Activated B cell treated with CpG ODN at 0.5 μM for 24 hours (primary cell): ENCODE measurements around the gene ZNF322. TPM values are rescaled to one million over a fixed set of nuclear protein-coding genes. Genes with fewer than 3 reads are reported as not detected.
"Not testable (repeated sequence)": the region's sequence is repeated elsewhere in the genome, so short reads cannot be mapped to it uniquely, and the experiment has no call there.

ENCODE experiments used
- ATAC-seq: fragments of 200-7000 bp; cut with Tn5 transposase; one replicate; pipeline ENCODE4 v1.10.0; 2021; ENCODE audit warnings: low read depth, mild to moderate bottlenecking, moderate library complexity
- CTCF ChIA-PET: fragments of 350-600 bp; sonication (Branson Sonifier 250); formaldehyde crosslinking; loops from one replicate; lab custom pipeline; 2021; ENCODE audit warnings: antibody characterized with exemption; lab: Charles Lee
- POLR2A ChIA-PET: fragments of 350-600 bp; sonication (Branson Sonifier 250); formaldehyde crosslinking; loops from one replicate; lab custom pipeline; 2021; ENCODE audit warnings: antibody characterized with exemption; lab: Charles Lee
- DNase-seq: peaks from one replicate; pipeline ENCODE4 v3.0.0; 2022
- H3K27ac Mint-ChIP-seq: one replicate; pipeline ENCODE4 v1.8.0; 2020; ENCODE audit warnings: mixed read lengths
- H3K27me3 Mint-ChIP-seq: one replicate; pipeline ENCODE4 v1.8.0; 2021; ENCODE audit warnings: mixed read lengths
- H3K36me3 Mint-ChIP-seq: one replicate; pipeline ENCODE4 v1.8.0; 2021; ENCODE audit warnings: low read depth, mixed read lengths
- H3K4me1 Mint-ChIP-seq: one replicate; pipeline ENCODE4 v1.8.0; 2021; ENCODE audit warnings: mixed read lengths
- H3K4me3 Mint-ChIP-seq: one replicate; pipeline ENCODE4 v1.8.0; 2020; ENCODE audit warnings: mild to moderate bottlenecking, mixed read lengths
- H3K9me3 Mint-ChIP-seq: one replicate; pipeline ENCODE4 v1.8.0; 2020; ENCODE audit warnings: mixed read lengths
- intact Hi-C: fragments of 100-400 bp; cut with micrococcal nuclease; formaldehyde crosslinking; loops from one replicate; pipeline ENCODE4 v1.15.1; 2024
- total RNA-seq: library from RNA; stranded (reverse); gene quantifications from 2 replicates; pipeline ENCODE4 v1.2.3, GENCODE V29; 2022
- TF ChIP-seq, protein P1 (sequence below): fragments of 200-600 bp; IDR thresholded peaks from one replicate; pipeline ENCODE4 v1.8.0; 2022; ENCODE audit warnings: antibody characterized with exemption, mild to moderate bottlenecking

The ZNF322 gene, protein sequence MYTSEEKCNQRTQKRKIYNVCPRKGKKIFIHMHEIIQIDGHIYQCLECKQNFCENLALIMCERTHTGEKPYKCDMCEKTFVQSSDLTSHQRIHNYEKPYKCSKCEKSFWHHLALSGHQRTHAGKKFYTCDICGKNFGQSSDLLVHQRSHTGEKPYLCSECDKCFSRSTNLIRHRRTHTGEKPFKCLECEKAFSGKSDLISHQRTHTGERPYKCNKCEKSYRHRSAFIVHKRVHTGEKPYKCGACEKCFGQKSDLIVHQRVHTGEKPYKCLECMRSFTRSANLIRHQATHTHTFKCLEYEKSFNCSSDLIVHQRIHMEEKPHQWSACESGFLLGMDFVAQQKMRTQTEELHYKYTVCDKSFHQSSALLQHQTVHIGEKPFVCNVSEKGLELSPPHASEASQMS
- 18.9 and 20.4 TPM in 2 replicates for total RNA-seq

DNA sequence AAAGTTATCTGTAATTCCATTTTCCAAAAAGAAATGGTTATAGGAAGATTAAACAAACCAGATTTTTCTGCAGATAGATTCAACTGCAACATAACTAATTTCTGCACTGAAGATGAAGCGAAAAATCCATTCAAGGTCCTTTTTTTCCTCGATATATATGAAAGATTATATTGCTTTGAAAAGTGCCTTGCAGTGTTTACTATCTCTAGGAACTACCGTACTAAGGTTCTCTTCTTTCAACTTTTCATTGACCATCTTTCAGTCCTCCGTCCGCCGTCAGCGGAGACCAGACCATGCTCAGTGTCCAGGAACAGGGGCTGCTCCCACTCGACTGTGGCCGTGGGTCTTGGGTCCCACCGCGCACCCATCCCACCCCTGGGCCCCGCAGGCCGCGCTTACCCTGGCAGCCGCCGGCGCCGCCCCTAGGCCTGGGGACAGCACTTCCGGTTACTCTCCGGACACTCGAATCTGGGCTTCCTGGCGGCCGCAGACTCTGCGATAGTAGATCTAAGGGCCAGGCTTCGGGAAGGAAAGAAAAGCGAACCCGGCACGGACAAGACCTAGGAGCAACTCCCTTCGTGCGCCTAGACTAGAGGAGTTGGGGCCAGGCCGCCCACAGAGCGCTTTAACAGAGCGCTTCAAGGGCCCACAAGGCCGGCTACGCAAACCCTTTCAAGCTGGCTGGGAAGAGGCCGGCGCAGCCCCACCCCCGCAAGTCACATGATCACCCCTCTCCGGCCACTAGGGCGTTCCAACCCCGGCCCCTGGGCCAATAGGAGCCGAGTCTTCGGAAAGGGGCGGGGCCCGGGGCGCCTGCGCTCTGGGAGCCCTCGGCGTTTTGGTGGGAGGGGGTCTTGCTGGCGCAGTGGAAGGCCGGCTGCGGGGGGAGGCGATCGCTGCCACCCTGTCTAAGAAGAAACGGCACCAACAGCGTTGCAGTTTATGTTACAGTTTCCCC lies at the start of gene ZNF322:
Gene ZNF322, minus strand, starts transcription at position 705 of the 958 bp plus-strand sequence. CDS start 21,193 bp downstream, outside the sequence.
- intact Hi-C loops = no loop called here
- Mint-ChIP-seq H3K4me3 (peak within 1 kb of the TSS; percentile 88), H3K36me3 (peaks cover 28% of the 10 kb centered on the region), H3K9me3 (no peaks in the 10 kb centered on the region), H3K27ac (peak within 1 kb of the TSS; percentile 38), H3K27me3 (peaks cover 23% of the 10 kb centered on the region), H3K4me1 (peaks cover 26% of the 10 kb centered on the region)
- DNase-seq (peak; percentile 92), ATAC-seq (peak; percentile 100)
- POLR2A ChIA-PET = no interaction called here
- CTCF ChIA-PET = no interaction called here
- TF ChIP-seq, protein P1, sequence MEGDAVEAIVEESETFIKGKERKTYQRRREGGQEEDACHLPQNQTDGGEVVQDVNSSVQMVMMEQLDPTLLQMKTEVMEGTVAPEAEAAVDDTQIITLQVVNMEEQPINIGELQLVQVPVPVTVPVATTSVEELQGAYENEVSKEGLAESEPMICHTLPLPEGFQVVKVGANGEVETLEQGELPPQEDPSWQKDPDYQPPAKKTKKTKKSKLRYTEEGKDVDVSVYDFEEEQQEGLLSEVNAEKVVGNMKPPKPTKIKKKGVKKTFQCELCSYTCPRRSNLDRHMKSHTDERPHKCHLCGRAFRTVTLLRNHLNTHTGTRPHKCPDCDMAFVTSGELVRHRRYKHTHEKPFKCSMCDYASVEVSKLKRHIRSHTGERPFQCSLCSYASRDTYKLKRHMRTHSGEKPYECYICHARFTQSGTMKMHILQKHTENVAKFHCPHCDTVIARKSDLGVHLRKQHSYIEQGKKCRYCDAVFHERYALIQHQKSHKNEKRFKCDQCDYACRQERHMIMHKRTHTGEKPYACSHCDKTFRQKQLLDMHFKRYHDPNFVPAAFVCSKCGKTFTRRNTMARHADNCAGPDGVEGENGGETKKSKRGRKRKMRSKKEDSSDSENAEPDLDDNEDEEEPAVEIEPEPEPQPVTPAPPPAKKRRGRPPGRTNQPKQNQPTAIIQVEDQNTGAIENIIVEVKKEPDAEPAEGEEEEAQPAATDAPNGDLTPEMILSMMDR = no peak

DNA sequence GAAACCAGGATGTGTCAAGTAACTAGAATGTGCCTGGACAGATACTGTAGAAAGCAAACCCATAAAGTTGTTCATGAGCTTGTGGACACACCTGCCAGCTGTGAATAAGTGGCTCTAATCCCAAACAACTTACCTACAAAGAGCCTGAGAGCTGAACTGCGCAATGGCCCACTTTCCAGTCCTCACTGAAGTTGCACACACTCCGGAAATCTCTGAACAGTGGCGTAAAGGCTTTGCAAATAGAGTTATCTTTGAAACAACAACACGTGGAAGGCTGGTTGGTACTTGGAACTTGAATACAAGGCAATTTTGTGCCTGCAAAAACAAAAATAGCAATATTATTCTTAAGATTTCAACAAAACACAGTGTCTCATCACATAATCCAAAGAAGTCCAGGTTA lies 46.2 kb upstream of the ZNF322 start:
- POLR2A ChIA-PET, H3K4me1 Mint-ChIP-seq, intact Hi-C loops, H3K27ac Mint-ChIP-seq, CTCF ChIA-PET, H3K36me3 Mint-ChIP-seq, H3K4me3 Mint-ChIP-seq, H3K27me3 Mint-ChIP-seq, ATAC-seq, DNase-seq, H3K9me3 Mint-ChIP-seq: not testable (repeated sequence)

DNA sequence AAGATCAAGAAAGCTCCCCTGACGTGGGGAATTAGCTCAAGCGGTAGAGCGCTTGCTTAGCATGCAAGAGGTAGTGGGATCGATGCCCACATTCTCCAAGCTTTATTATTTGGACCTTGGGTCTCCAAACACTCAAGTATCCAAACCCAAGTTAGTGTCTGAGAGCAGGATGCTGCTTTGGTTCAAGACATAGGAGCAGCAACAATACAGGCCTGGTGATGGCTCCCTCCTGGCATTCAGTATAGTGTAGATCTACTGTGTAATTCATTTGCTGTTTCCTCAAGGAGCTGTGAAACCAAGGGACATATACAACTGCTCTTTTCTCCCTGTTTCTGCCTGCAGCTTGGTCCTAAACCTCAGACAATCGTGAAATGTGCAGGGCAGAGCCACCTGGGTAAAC lies 45.8 kb upstream of the ZNF322 start:
- H3K9me3 Mint-ChIP-seq, H3K4me3 Mint-ChIP-seq, POLR2A ChIA-PET, H3K36me3 Mint-ChIP-seq, H3K27ac Mint-ChIP-seq, H3K4me1 Mint-ChIP-seq, ATAC-seq, intact Hi-C loops, H3K27me3 Mint-ChIP-seq, CTCF ChIA-PET, DNase-seq: not testable (repeated sequence)

DNA sequence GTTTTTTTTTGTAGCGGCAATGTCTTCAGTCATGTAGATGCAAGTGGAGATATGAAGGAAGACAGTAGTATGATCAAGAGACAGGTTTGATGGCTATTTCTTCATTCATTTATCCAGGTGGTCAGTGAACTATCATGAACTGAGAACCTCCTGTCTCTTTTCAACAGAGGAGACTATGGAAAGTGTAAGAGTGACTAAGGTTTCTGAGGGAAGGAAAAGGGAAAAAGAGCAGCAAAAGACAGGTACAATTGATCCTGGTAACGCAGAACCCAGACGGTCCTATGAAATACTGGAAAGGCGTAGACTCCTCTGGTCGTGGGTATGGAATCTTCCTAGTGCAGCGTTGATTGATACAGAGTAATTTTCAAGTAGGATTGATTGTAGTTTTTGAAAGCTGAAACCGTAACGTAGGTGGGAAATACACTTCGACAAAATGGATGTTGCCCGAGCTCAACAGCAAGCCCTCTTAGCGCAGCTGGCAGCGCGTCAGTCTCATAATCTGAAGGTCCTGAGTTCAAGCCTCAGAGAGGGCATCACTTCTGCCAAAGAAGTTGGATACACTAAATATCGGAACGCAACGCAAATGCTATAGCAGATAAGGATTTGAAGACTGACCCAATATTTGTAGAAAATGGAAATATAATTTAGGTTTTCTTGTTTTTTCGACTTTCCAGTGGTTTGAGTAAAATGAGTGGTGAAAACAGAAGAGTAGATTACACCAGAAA lies 41.6 kb upstream of the ZNF322 start:
- H3K36me3 Mint-ChIP-seq, POLR2A ChIA-PET, ATAC-seq, H3K27ac Mint-ChIP-seq, DNase-seq, H3K4me3 Mint-ChIP-seq, H3K9me3 Mint-ChIP-seq, H3K4me1 Mint-ChIP-seq, H3K27me3 Mint-ChIP-seq, CTCF ChIA-PET, intact Hi-C loops: not testable (repeated sequence)

DNA sequence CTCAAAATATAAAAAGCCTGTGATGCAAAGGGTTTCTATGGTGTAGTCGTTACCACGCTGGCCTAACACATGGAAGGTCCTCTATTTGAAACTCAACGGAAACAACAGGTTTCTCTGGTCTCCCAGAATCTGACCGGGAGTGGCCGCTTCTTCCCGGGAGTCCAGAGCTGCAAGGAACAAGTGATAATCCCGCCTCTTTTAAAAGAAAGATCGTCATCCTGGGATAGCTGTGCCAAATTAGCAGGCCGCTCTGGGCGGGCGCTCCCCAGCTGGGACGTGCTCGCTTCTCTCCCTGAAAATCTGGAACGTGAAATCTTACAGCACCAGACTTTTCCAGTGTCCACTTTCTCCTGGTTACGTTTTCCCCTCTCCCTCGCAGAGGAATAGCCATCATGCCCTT lies 38.0 kb upstream of the ZNF322 start:
- H3K9me3 Mint-ChIP-seq, ATAC-seq, intact Hi-C loops, H3K27me3 Mint-ChIP-seq, POLR2A ChIA-PET, H3K27ac Mint-ChIP-seq, H3K36me3 Mint-ChIP-seq, H3K4me1 Mint-ChIP-seq, H3K4me3 Mint-ChIP-seq, DNase-seq, CTCF ChIA-PET: not testable (repeated sequence)

DNA sequence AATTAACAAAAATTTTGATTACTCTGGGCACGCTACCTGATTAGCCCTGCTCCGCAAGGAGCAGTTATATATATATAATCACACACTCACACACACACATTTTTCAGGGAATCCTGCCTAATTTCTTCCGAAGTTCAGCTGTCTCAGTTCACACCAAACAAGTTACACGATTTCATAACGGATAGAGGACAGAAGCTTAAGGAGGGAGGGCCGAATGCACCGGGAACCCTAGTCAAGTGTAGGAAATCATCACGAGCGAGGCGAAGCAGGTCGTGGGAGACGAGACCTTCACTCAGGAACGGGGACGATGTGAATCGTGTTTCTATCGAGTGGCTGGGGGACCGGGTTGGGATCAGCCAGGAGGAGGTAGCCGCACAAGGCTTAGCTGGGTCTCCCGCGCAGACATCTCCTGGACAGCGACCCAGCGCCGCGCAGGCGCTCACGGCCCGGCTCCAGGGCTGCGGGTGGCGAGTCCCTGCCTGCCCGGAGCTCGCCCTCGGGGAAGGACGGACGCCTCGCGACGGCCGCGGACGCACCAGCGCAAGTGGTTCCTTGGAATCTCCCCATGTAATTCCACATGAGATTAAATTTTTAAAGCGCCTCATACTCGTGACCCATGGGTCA lies 29.9 kb upstream of the ZNF322 start:
- H3K27me3 Mint-ChIP-seq, POLR2A ChIA-PET, H3K9me3 Mint-ChIP-seq, H3K4me1 Mint-ChIP-seq, H3K36me3 Mint-ChIP-seq, H3K4me3 Mint-ChIP-seq, DNase-seq, ATAC-seq, H3K27ac Mint-ChIP-seq, CTCF ChIA-PET, intact Hi-C loops: not testable (repeated sequence)

DNA sequence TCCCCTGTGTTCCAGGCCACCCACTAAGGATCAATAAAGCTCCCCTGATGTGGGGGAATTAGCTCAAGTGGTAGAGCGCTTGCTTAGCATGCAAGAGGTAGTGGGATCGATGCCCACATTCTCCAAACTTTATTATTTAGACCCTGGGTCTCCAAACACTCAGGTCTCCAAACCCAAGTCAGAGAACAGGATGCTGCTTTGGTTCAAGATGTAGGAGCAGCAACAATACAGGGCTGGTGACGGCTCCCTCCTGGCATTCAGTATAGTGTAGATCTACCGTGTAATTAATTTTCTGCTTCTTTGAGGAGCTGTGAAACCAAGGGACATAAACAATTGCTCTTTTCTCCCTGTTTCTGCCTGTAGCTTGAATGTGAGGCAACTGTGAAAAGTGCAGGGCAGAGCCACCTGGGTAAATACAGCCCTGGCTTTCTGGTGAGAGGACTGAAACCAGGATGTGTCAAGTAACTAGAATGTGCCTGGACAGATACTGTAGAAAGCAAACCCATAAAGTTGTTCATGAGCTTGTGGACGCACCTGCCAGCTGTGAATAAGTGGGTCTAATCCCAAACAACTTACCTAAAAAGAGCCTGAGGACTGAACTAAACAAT lies 23.0 kb upstream of the ZNF322 start:
- H3K4me3 Mint-ChIP-seq, DNase-seq, H3K4me1 Mint-ChIP-seq, ATAC-seq, H3K27ac Mint-ChIP-seq, H3K9me3 Mint-ChIP-seq, H3K36me3 Mint-ChIP-seq, CTCF ChIA-PET, intact Hi-C loops, H3K27me3 Mint-ChIP-seq, POLR2A ChIA-PET: not testable (repeated sequence)

DNA sequence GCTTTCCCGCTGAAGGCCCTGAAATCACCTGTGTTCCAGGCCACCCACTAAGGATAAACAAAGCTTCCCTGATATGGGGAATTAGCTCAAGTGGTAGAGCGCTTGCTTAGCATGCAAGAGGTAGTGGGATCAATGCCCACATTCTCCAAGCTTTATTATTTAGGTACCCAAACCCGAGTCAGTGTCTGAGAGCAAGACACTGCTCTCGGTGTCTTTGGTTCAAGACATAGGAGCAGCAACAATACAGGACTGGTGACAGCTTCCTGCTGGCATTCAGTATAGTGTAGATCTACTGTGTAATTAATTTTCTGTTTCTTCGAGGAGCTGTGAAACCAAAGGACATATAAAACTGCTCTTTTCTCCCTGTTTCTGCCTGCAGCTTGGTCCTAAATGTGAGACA lies 13.7 kb upstream of the ZNF322 start:
- intact Hi-C loops, ATAC-seq, CTCF ChIA-PET, H3K4me1 Mint-ChIP-seq, H3K27ac Mint-ChIP-seq, H3K36me3 Mint-ChIP-seq, H3K27me3 Mint-ChIP-seq, H3K4me3 Mint-ChIP-seq, H3K9me3 Mint-ChIP-seq, POLR2A ChIA-PET, DNase-seq: not testable (repeated sequence)

DNA sequence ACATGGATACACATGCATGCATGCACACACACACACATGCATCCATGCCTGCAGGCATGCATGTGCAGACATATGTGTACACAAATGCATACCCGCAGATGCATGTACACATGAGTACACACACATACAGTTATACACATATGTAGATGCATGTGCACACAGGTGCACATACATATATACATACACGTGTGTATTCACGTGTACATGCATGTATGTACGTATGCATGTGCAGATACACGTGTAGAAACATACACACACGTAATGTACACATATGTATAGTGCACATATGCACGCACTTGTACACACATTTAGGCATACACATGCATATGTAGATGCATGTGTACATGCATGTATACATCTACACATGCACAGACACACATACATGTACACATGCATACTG lies 11.0 kb upstream of the ZNF322 start:
- H3K4me1 Mint-ChIP-seq, intact Hi-C loops, DNase-seq, ATAC-seq, H3K36me3 Mint-ChIP-seq, POLR2A ChIA-PET, H3K27me3 Mint-ChIP-seq, H3K9me3 Mint-ChIP-seq, H3K27ac Mint-ChIP-seq, H3K4me3 Mint-ChIP-seq, CTCF ChIA-PET: not testable (repeated sequence)

DNA sequence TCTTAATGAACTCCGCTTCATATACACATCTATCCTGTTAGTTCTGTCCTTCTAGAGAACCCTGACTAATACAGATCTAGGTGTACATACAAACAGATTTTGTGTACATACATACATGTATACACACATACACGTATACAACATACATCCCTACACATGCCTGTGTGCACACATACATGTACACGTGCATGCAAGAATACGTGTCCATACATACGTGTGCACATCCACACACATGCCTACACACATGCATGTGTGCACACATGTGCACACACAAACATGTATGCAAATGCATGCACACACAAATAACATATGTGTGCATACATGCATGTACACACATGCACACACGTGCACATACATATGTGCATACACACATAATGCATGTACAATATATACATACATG lies 10.5 kb upstream of the ZNF322 start:
- ATAC-seq, H3K4me1 Mint-ChIP-seq, DNase-seq, H3K9me3 Mint-ChIP-seq, intact Hi-C loops, H3K36me3 Mint-ChIP-seq, H3K4me3 Mint-ChIP-seq, H3K27ac Mint-ChIP-seq, CTCF ChIA-PET, POLR2A ChIA-PET: not testable (repeated sequence)
- H3K27me3 Mint-ChIP-seq = peaks cover 12% of the 10 kb centered on the region
